ENCODE measurements around the gene C10orf90. TPM values are rescaled to one million over a fixed set of nuclear protein-coding genes. Genes with fewer than 3 reads are reported as not detected.

Gene C10orf90
- total RNA-seq, 1 donor from 2014 or later, result not detected

GRCh38 chr10:126480648-126481047, 189.8 kb downstream of the C10orf90 start:
- Mint-ChIP-seq H3K27ac (no peak overlapping the region), H3K9me3 (no peaks in the 10 kb centered on the region), H3K36me3 (ENCODE audit: low read depth) (no peaks in the 10 kb centered on the region), H3K27me3 (no peaks in the 10 kb centered on the region), H3K4me3 (no peak overlapping the region), H3K4me1 (no peaks in the 10 kb centered on the region)
- ChIA-PET POLR2A (no interaction called here), CTCF (no interaction called here)
- intact Hi-C loops (cut with micrococcal nuclease), result no loop called here
- TF ChIP-seq CTCF (IDR thresholded peaks at IDR 0.05), result no peak
- no peak for ATAC-seq (ENCODE audit: low read depth)
- no peak for DNase-seq

- Mint-ChIP-seq H3K36me3 (ENCODE audit: low read depth) (no peaks in the 10 kb centered on the region), H3K4me3 (no peak overlapping the region), H3K27me3 (no peaks in the 10 kb centered on the region), H3K4me1 (no peaks in the 10 kb centered on the region), H3K27ac (no peak overlapping the region), H3K9me3 (no peaks in the 10 kb centered on the region)
- intact Hi-C loops (cut with micrococcal nuclease), result no loop called here
- CTCF ChIA-PET, result no interaction called here
- POLR2A ChIA-PET, result no interaction called here
- no peak for TF ChIP-seq CTCF (IDR thresholded peaks at IDR 0.05)
- DNase-seq (no peak), ATAC-seq (ENCODE audit: low read depth) (no peak)
Observed at GRCh38 chr10:126479280-126479895, 191.1 kb downstream of the C10orf90 start.

- DNase-seq (no peak), ATAC-seq (ENCODE audit: low read depth) (no peak)
- Mint-ChIP-seq H3K4me3 (no peak overlapping the region), H3K27ac (no peak overlapping the region), H3K36me3 (ENCODE audit: low read depth) (no peaks in the 10 kb centered on the region), H3K9me3 (no peaks in the 10 kb centered on the region), H3K4me1 (no peaks in the 10 kb centered on the region), H3K27me3 (no peaks in the 10 kb centered on the region)
- no peak for TF ChIP-seq CTCF (IDR thresholded peaks at IDR 0.05)
- CTCF ChIA-PET, result no interaction called here
- POLR2A ChIA-PET, result no interaction called here
- intact Hi-C loops (cut with micrococcal nuclease), result no loop called here
Observed at GRCh38 chr10:126478546-126478945, 191.9 kb downstream of the C10orf90 start.

GRCh38 chr10:126476246-126476645, 194.2 kb downstream of the C10orf90 start:
- H3K4me3 Mint-ChIP-seq, result no peak overlapping the region
- CTCF ChIA-PET, result no interaction called here
- H3K4me1 Mint-ChIP-seq, result no peaks in the 10 kb centered on the region

GRCh38 chr10:126475074-126475691, 195.3 kb downstream of the C10orf90 start:
- ChIA-PET CTCF (no interaction called here), POLR2A (no interaction called here)
- Mint-ChIP-seq H3K36me3 (ENCODE audit: low read depth) (no peaks in the 10 kb centered on the region), H3K27me3 (peaks cover 3% of the 10 kb centered on the region), H3K9me3 (no peaks in the 10 kb centered on the region), H3K27ac (no peak overlapping the region), H3K4me3 (no peak overlapping the region), H3K4me1 (no peaks in the 10 kb centered on the region)
- intact Hi-C loops (cut with micrococcal nuclease), result no loop called here
- no peak for ATAC-seq (ENCODE audit: low read depth)
- no peak for DNase-seq
- no peak for TF ChIP-seq CTCF (IDR thresholded peaks at IDR 0.05)

More at GRCh38 chr10:126476246-126476645, 194.2 kb downstream of the C10orf90 start:
- H3K27me3 Mint-ChIP-seq, result no peaks in the 10 kb centered on the region
- intact Hi-C loops (cut with micrococcal nuclease), result no loop called here
- no peak overlapping the region for H3K27ac Mint-ChIP-seq
- DNase-seq, result no peak
- ATAC-seq (ENCODE audit: low read depth), result no peak
- POLR2A ChIA-PET, result no interaction called here
- no peak for TF ChIP-seq CTCF (IDR thresholded peaks at IDR 0.05)
- H3K9me3 Mint-ChIP-seq, result no peaks in the 10 kb centered on the region
- H3K36me3 Mint-ChIP-seq (ENCODE audit: low read depth), result no peaks in the 10 kb centered on the region
